Esophagus squamous epithelium (tissue), 4 donors: ENCODE measurements around the gene CAMK2D.

Source experiments
- POLR2A ChIP-seq, 4 donors: fragments of 450-650 bp; IDR thresholded peaks; one replicate each; pipeline ENCODE4 v1.6.1; 2017; ENCODE audit warnings: antibody characterized with exemption in 4 of 4, mild to moderate bottlenecking in 4 of 4, moderate library complexity in 3 of 4
- TF ChIP-seq, protein P1 (sequence below), 6 experiments: fragments of 450-650 bp in 4 of 6; fragments of 200-600 bp in 2 of 6; sonication (generic) in 2 of 6; IDR thresholded peaks; one replicate each; pipeline ENCODE4 v1.5.1; 2016 to 2019; ENCODE audit warnings: antibody characterized with exemption in 6 of 6, mild to moderate bottlenecking in 4 of 6, moderate library complexity in 4 of 6

GRCh38 chr4:113790478-113790877 is 28.9 kb upstream of the CAMK2D start:
- TF ChIP-seq, protein P1, sequence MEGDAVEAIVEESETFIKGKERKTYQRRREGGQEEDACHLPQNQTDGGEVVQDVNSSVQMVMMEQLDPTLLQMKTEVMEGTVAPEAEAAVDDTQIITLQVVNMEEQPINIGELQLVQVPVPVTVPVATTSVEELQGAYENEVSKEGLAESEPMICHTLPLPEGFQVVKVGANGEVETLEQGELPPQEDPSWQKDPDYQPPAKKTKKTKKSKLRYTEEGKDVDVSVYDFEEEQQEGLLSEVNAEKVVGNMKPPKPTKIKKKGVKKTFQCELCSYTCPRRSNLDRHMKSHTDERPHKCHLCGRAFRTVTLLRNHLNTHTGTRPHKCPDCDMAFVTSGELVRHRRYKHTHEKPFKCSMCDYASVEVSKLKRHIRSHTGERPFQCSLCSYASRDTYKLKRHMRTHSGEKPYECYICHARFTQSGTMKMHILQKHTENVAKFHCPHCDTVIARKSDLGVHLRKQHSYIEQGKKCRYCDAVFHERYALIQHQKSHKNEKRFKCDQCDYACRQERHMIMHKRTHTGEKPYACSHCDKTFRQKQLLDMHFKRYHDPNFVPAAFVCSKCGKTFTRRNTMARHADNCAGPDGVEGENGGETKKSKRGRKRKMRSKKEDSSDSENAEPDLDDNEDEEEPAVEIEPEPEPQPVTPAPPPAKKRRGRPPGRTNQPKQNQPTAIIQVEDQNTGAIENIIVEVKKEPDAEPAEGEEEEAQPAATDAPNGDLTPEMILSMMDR (IDR thresholded peaks at IDR 0.05) = no peak
- no peak for TF ChIP-seq POLR2A (IDR thresholded peaks at IDR 0.05)
